ENCODE data around the gene F2R.

DNA sequence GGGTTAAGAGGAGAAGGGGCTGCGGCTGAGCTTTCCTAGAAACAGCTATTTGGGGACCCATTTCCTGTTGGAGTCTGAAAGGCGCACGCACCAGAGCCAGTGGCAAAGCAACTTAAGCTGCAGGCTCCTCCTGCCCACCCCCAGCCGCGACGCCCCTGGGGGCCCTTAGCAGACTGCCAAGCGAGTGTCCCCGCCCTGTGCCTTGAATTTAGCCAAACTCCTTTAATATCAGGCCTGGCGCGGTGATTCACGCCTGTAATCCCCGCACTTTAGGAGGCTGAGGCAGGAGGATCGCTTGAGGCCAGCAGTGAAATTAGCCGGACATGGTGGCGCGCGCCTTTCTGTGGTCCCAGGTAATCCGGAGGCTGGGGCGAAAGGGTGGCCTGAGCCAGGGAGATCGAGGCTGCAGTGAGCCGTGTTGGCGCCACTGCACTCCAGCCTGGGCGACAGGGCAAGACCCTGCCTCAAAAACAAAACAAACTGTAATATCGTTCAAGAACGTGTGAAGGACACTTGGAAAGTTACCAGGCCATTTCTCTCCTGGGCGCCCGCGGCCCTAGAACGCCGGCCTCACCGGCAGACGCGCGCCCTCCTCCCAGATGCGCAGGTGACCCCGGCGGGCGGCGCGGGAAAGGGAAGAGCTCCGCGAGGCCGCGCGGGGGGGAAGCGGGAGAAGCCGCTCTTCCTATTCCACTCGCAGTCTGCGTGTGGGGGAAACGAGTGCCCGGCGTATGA lies 1.0 kb upstream of the F2R start:
- no peak for TF ChIP-seq ESRRA (IDR thresholded peaks at IDR 0.05; ENCODE audit: borderline replicate concordance, low read depth)
- TF ChIP-seq, protein P1, sequence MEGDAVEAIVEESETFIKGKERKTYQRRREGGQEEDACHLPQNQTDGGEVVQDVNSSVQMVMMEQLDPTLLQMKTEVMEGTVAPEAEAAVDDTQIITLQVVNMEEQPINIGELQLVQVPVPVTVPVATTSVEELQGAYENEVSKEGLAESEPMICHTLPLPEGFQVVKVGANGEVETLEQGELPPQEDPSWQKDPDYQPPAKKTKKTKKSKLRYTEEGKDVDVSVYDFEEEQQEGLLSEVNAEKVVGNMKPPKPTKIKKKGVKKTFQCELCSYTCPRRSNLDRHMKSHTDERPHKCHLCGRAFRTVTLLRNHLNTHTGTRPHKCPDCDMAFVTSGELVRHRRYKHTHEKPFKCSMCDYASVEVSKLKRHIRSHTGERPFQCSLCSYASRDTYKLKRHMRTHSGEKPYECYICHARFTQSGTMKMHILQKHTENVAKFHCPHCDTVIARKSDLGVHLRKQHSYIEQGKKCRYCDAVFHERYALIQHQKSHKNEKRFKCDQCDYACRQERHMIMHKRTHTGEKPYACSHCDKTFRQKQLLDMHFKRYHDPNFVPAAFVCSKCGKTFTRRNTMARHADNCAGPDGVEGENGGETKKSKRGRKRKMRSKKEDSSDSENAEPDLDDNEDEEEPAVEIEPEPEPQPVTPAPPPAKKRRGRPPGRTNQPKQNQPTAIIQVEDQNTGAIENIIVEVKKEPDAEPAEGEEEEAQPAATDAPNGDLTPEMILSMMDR (IDR thresholded peaks at IDR 0.05 in 2 of 3, conservative IDR thresholded peaks at IDR 0.05 in 1 of 3; ENCODE audit: insufficient read depth in 2 of 3, low read depth in 1 of 3, low read length in 3 of 3) = no peak
- no peak for TF ChIP-seq CBX8 (IDR thresholded peaks at IDR 0.05; ENCODE audit: borderline replicate concordance, extremely low read depth, low read depth, low read length, poor library complexity, severe bottlenecking)
- TF ChIP-seq EP300 (IDR thresholded peaks at IDR 0.05; ENCODE audit: low read length) = no peak
- no peak for TF ChIP-seq CREM (IDR thresholded peaks at IDR 0.05; ENCODE audit: low read depth)
- TF ChIP-seq JUND (IDR thresholded peaks at IDR 0.05; ENCODE audit: borderline replicate concordance, low read depth, low read length) = no peak
- TF ChIP-seq JUND (tag; IDR thresholded peaks at IDR 0.05; ENCODE audit: borderline replicate concordance, low read depth, low read length) = no peak
- TF ChIP-seq, protein P2, sequence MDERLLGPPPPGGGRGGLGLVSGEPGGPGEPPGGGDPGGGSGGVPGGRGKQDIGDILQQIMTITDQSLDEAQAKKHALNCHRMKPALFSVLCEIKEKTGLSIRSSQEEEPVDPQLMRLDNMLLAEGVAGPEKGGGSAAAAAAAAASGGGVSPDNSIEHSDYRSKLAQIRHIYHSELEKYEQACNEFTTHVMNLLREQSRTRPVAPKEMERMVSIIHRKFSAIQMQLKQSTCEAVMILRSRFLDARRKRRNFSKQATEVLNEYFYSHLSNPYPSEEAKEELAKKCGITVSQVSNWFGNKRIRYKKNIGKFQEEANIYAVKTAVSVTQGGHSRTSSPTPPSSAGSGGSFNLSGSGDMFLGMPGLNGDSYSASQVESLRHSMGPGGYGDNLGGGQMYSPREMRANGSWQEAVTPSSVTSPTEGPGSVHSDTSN (CRISPR knock-in tag; IDR thresholded peaks at IDR 0.05; ENCODE audit: low read depth) = no peak
- TF ChIP-seq, protein P2 (tag; conservative IDR thresholded peaks at IDR 0.05; ENCODE audit: low read depth) = no peak
- TF ChIP-seq ZNF76 (CRISPR knock-in tag; IDR thresholded peaks at IDR 0.05; ENCODE audit: borderline replicate concordance) = no peak
- TF ChIP-seq TEAD4 (IDR thresholded peaks at IDR 0.05; ENCODE audit: low read length) = no peak
- TF ChIP-seq TEAD4 (CRISPR knock-in tag; IDR thresholded peaks at IDR 0.05; ENCODE audit: borderline replicate concordance) = no peak
- TF ChIP-seq KDM1A (IDR thresholded peaks at IDR 0.05) = no peak
- no peak for TF ChIP-seq SETDB1 (IDR thresholded peaks at IDR 0.05; ENCODE audit: low read length)
- no peak for TF ChIP-seq FOXK2 (conservative IDR thresholded peaks at IDR 0.05 in 1 of 2, IDR thresholded peaks at IDR 0.05 in 1 of 2; ENCODE audit: low read depth in 2 of 2)
